Stimulated activated CD4-positive, alpha-beta T cell treated with anti-CD3 and anti-CD28 coated beads, Interleukin-1b, Interleukin-23, amount 100 ng/mL, for 4 hours (primary cell): ENCODE results near the gene PTGER1.

Experiments
- DNase-seq, 2 donors: peaks; one replicate each; pipeline ENCODE4 v3.0.0-alpha.2; 2020; ENCODE audit warnings: low read depth in 2 of 2

PTGER1 gene

DNA sequence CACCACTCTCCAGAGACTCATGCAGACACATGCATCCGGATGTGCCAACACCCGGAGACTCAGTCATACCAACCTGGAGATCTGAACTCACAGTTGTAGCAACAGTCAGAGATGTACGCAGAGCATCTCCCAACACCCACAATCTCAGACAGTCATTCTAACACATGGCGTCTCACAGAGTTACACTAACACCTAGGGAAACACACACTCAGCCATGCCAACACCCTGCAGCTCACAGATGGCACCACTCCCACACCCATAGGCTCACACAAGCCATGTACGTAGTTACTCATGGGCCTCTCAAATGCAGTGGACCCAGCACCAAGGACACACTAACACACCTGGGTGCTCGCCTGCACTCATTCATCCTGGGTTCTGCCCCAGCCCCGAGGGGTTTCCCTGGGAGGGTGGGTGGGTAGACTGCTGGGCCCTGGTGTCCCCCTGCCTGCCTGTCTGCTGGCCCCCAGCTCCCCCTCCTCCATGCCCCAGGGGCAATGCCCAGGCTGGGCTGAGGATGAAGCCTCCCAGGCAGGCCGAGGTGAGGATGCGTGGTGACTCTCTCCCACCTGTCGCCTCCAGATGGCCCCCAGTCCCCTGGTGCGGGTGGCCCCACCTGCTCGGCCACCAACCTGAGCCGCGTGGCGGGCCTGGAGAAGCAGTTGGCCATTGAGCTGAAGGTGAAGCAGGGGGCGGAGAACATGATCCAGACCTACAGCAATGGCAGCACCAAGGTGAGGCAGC lies 32.1 kb downstream of the PTGER1 start:
- no peak for DNase-seq

GRCh38 chr19:14441041-14441938 lies 33.9 kb downstream of the PTGER1 start:
- no peak for DNase-seq

- DNase-seq: peak; percentile 48 to 71
These were observed 35.1 kb downstream of the PTGER1 start for GRCh38 chr19:14440049-14440448.

GRCh38 chr19:14439014-14439413 lies 36.1 kb downstream of the PTGER1 start:
- DNase-seq: no peak

DNA sequence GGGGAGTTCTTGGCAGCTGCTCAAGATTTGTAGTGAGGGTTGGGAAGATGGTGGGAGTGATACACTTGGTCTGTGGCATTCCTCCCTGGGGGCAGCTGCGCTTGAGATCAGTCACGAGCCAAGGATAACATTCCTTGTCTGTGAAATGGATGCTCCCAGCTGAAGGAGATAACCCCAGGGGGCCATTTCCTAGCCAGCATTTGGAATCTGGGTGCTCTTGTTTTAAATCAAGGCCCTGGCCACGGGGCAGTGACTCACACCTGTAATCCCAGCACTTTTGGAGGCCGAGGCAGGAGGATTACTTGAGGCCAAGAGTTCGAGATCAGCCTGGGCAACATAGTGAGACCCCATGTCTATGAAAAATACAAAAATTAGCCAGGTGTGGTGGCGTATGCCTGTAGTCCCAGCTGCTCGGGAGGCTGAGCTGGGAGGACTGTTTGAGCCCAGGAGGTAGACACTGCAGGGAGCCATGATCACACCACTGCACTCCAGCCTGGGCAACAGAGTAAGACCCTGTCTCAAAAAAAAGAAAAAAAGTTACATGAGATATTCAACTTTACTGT lies 37.5 kb downstream of the PTGER1 start:
- DNase-seq: no peak

DNA sequence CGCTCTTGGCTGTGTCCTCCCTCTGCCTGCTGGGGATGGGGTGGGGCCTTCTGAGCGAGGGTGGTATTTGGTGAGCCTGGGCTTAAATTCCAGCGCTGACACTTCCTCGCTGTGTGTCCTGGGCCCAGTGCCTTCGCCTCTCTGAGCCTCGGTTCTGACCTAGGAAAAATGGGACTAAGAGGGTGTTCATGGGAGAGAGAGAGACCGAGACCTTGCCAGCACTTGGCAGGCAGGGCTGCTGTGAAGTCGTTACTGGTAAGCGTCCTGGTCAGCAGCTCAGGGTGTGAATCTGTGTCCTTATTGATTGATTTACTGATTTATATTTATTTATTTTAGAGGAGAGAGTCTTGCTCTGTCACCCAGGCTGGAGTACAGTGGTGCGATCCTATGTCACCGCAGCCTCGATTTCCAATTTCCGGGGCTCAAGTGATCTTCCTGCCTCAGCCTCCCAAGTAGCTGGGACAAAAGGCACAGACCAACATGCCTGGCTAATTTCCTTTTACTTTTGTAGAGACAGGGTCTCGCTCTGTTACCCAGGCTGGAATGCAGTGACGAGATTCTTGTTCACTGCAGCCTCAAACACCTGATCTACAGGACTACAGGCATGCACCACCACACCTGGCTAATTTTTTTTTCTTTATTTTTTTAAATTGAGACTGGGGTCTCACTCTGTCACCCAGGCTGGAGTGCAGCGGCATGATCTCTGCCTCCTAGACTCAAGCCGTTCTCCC lies 39.7 kb downstream of the PTGER1 start:
- no peak for DNase-seq

DNA sequence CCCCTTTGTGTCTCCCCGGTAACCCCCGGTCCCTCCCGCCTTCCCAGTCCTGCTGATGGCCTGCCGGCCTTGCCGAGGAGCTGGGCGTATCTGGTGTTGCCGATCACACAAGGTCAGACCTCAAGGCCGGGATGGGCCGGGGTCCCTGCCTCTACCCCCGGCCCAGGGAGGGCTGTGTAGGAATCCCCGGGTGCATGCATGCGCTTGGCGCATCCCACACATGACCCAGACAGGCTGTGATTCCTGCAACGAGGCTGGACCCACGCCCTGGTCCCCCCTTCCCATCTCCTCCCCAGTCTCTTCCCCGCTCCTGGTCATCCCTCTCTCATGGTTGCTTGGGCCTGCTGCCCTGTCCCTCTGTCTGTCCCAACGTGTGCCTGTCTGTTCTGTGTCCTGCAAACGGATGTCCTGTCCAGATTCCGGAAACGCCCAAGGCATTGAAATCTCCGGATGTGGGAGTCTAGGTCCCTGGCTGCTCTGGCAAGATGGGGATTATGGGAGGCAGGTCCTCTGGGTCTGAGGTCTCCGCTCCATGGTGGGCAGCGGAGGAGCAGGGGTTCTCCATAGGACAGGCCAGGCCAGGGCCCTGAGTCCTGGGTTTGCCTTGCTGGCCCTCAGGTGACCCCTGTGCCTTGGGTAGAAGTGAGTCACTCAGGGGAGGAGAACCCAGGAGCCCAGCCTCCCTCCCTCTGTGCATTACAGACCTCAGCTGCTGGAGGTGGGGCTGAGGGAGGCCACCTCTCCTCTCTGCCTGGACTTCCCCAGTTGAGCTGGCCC lies 40.4 kb downstream of the PTGER1 start:
- DNase-seq: peak in 1 of 2 donors; percentile 30

- peak in 1 of 2 donors; percentile 62 for DNase-seq
These were observed 41.3 kb downstream of the PTGER1 start for GRCh38 chr19:14433554-14434501.

GRCh38 chr19:14432791-14433553 lies 42.2 kb downstream of the PTGER1 start, which contains the start of gene PKN1:
Gene PKN1, plus strand, starts transcription at chr19:14433306. Its CDS starts 216 bp downstream, at chr19:14433522.
- peak in 1 of 2 donors; percentile 64 for DNase-seq

DNA sequence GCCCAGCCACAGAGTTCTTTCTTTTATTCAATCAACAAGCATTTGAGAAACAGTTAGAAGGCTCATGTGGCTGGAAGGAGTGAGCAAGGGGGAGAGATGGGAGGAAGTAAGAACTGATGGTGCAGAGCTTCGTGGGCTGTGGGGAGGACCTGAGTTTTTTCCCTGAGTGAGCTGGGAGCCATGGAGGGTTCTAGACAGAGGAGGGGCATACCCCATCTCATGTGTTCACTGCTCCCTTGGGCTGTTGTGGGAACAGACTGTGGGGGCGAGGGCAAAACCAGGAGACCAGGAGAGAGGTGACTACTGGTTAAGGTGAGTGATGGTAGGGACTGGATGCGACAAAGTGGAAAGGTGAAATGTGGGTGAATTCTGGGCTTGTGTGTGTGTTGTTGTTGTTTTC lies 44.4 kb downstream of the PTGER1 start:
- DNase-seq: no peak

GRCh38 chr19:14428882-14429416 lies 46.2 kb downstream of the PTGER1 start:
- no peak for DNase-seq

GRCh38 chr19:14427461-14427860 lies 47.7 kb downstream of the PTGER1 start:
- DNase-seq: no peak

GRCh38 chr19:14425696-14426138 lies 49.4 kb downstream of the PTGER1 start:
- no peak for DNase-seq
